Right kidney (tissue), 9 donors: Measurements from ENCODE around the gene CCS.
A peak's percentile ranks its signal among the peaks of the same experiment; 100 is the strongest.
"Not testable (repeated sequence)": the region's sequence is repeated elsewhere in the genome, so short reads cannot be mapped to it uniquely, and the experiment has no call there.

Experiments used
- DNase-seq: peaks from one replicate; pipeline ENCODE4 v3.0.0-alpha.2; 2016
- long read RNA-seq, 8 donors: transcript quantifications; one replicate each; lab custom pipeline, GENCODE V29; 2026

CCS gene, protein sequence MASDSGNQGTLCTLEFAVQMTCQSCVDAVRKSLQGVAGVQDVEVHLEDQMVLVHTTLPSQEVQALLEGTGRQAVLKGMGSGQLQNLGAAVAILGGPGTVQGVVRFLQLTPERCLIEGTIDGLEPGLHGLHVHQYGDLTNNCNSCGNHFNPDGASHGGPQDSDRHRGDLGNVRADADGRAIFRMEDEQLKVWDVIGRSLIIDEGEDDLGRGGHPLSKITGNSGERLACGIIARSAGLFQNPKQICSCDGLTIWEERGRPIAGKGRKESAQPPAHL
- long read RNA-seq, donor 1, transcript CCS-205 (7 exons, 1,196 nt), result minor isoform, 8 of 34 reads
- long read RNA-seq, donor 1, transcript CCS-208 (8 exons, 1,430 nt), result major isoform, 15 of 34 reads
- long read RNA-seq, donor 1, partial matches to known transcripts, result 6 of 34 reads
- long read RNA-seq, donor 1, other reads (novel, unspliced or antisense), result 0 of 34 reads
- long read RNA-seq, donor 2, transcript CCS-208 (8 exons, 1,430 nt), result major isoform, 13 of 14 reads
- long read RNA-seq, donor 2, partial matches to known transcripts, result 0 of 14 reads
- long read RNA-seq, donor 2, other reads (novel, unspliced or antisense), result 0 of 14 reads
- long read RNA-seq, donor 3, transcript CCS-208 (8 exons, 1,430 nt), result major isoform, 5 of 8 reads
- long read RNA-seq, donor 3, partial matches to known transcripts, result 0 of 8 reads
- long read RNA-seq, donor 3, other reads (novel, unspliced or antisense), result 0 of 8 reads
- long read RNA-seq, donor 4, transcript CCS-209 (4 exons, 777 nt), result minor isoform, 7 of 33 reads
- long read RNA-seq, donor 4, transcript CCS-205 (7 exons, 1,196 nt), result minor isoform, 6 of 33 reads
- long read RNA-seq, donor 4, transcript CCS-208 (8 exons, 1,430 nt), result major isoform, 16 of 33 reads
- long read RNA-seq, donor 4, partial matches to known transcripts, result 0 of 33 reads
- long read RNA-seq, donor 4, other reads (novel, unspliced or antisense), result 0 of 33 reads
- long read RNA-seq, donor 5, transcript CCS-208 (8 exons, 1,430 nt), result major isoform, 14 of 22 reads
- long read RNA-seq, donor 5, partial matches to known transcripts, result 0 of 22 reads
- long read RNA-seq, donor 5, other reads (novel, unspliced or antisense), result 0 of 22 reads
- long read RNA-seq, donor 6, transcript CCS-208 (8 exons, 1,430 nt), result major isoform, 18 of 19 reads
- long read RNA-seq, donor 6, partial matches to known transcripts, result 0 of 19 reads
- long read RNA-seq, donor 6, other reads (novel, unspliced or antisense), result 0 of 19 reads
- long read RNA-seq, donor 7, transcript CCS-208 (8 exons, 1,430 nt), result major isoform, 18 of 26 reads
- long read RNA-seq, donor 7, partial matches to known transcripts, result 0 of 26 reads
- long read RNA-seq, donor 7, other reads (novel, unspliced or antisense), result 0 of 26 reads
- long read RNA-seq, donor 8, transcript CCS-208 (8 exons, 1,430 nt), result major isoform, 16 of 24 reads
- long read RNA-seq, donor 8, partial matches to known transcripts, result 0 of 24 reads
- long read RNA-seq, donor 8, other reads (novel, unspliced or antisense), result 0 of 24 reads

DNA sequence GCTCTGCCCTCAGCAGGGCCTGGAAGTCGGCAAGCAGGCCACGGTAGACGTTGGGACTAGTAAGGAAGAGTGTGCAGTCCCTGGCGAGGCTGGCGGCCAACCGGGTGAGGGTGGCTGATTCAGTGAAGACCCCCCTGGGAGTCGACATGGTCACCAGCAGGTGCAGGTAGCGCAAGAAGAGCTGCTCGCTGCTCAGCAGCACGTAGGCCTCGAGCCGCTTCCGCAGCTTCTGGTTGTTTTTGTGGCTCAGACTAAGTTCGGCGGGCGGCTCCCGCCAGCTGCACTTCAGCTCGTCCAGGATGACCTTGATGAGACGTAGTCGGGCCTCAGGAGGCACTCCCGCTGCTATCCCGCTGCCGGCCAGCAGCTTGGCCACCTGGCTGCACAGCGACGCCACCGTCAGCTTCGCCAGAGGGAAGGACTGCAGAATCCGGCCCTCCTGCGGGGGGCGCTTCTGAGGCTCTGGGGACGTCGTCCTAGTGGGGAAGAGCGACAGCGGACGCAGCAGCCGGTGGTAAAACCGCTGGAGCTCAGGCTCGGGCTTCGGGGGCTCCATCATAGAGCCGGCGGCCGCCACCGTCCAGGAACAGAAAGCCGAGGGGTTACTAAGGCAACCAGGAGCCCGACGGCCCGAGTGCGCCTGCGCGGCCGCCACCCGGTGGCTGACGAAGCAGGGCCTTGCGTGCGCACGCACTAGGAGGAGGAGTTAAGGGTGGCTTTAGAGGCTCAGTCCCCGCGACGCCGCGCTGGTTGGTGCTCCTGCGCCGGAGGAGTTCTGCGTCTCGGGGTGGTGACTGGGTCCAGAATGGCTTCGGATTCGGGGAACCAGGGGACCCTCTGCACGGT lies at the start of gene CCS, which contains the start of gene CCDC87:
TSS of gene CCS (plus strand) at position 729 of the 846 bp plus-strand sequence. CDS start at position 806, 77 bp downstream.
TSS of gene CCDC87 (minus strand) at position 607 of the 846 bp plus-strand sequence. CDS start at position 559, 48 bp downstream.
- peak; percentile 95 for DNase-seq

DNA sequence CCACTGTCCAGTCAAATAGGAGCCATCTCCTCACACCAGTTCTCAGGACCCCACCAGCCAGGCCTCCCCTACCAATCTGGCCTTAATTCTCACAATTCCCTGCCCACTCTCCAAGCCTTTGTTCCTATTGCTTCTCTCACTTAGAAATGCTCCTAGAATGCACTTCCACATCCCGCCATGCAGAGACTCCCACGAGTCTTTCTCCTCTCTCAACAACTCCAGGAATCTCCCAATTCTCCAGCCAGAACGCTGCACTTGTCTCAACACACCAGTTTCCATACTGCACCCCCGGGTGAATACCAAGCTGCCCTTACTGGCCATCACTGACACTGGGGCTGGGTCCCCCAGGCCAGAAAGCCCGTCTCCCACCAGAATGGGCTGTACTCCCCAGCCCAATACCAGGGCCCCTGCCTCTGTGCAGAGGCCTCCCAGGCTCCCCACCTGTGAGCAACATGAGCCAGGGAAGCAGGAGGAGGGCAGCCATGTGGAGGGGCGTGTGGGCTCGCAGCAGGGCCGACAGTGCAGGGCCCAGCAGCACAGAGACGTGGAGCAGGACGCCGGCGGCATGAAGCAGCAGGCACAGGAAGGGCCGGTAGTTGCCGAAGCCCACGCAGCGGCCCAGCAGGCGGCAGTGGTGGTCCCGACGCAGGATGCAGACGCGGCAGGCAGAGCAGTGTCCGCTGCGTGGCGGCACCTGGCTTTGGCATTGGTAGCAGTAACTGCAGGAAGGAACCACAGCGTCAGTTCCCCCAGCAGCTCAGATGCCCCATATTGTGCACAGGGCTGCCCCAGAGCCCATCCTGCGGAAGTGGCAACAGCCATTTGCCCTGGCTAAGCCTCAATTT lies 49.5 kb upstream of the CCS start:
- peak; percentile 68 for DNase-seq

DNA sequence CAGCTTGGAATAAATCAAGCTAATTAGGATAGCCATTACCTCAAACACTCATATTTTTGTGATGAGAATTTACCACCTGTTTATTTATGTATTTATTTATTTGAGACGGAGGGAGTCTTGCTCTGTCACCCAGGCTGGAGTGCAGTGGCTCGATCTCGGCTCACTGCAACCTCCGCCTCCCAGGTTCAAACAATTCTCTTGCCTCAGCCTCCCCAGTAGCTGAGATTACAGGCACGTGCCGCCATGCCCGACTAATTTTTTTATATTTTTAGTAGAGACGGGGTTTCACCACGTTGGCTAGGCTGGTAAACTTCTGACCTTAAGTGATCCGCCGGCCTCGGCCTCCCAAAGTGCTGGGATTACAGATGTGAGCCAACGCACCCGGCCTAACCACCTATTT lies 48.0 kb upstream of the CCS start:
- not testable (repeated sequence) for DNase-seq

DNA sequence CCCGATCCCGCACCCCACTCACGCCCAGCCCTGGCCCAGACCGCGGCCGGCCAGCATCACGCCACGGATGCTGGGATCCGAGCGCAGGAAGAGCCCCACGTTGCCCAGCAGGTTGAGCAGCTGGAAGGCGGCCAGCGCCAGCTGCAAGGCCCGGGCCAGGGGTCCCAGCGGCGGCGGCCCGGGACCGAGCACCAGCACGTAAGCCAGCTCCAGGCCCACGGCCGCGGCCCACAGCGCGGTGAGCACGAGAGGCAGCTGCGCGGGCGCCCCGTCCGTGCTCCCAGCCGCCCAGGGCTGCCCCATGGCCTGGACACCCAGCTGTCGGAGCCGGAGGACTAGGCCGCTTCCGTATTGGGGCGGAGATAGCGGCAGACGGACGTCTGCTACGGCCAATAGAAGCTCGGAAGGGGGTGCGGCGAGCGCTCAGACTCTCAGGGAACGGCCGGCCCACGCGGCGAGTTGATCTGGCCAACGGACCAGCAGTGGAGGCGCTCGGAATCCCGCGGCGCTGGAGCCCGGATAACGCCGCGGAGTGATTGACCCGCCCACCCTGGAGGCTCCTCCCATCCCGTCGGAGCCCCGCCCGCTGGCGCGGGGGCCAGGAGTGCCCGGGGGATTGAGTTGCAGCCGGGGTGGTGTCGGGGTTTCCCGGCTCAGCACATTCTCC lies 47.2 kb upstream of the CCS start, which contains the start of gene ZDHHC24:
TSS of gene ZDHHC24 (minus strand) at position 348 of the 667 bp plus-strand sequence. CDS start at position 303, 45 bp downstream.
- DNase-seq, result peak; percentile 96

DNA sequence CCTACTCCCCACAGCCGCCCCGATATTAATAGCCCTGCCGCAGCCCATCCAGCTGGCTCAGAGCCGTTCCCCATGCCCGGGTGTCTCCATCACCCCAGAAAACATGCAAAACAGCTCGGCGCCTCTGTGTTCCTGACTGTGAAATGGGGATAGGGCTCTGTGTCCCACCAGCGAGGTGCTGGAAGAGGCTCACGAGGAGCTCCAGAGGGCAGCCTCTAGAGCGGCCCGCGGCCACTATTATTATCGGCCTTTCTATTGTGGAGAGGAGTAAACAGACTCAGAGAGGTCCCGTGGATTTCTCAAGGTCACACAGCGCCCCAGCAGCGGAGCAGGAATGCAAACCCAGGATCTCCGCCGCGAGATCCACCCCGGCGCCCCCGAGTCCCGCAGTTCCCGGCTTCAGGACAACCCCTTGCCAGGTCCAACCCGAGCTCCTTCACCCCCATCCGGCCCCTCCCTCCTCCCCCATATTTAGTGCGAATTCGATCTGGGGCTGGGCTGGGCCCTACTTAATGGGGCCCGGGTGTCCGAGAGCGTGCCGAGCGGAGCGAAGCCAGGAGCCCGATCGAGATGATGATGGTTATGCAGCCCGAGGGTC lies 46.5 kb upstream of the CCS start, which contains the start of gene ACTN3:
TSS of gene ACTN3 (plus strand) at position 536 of the 598 bp plus-strand sequence. CDS start at position 571, 35 bp downstream.
- no peak for DNase-seq

DNA sequence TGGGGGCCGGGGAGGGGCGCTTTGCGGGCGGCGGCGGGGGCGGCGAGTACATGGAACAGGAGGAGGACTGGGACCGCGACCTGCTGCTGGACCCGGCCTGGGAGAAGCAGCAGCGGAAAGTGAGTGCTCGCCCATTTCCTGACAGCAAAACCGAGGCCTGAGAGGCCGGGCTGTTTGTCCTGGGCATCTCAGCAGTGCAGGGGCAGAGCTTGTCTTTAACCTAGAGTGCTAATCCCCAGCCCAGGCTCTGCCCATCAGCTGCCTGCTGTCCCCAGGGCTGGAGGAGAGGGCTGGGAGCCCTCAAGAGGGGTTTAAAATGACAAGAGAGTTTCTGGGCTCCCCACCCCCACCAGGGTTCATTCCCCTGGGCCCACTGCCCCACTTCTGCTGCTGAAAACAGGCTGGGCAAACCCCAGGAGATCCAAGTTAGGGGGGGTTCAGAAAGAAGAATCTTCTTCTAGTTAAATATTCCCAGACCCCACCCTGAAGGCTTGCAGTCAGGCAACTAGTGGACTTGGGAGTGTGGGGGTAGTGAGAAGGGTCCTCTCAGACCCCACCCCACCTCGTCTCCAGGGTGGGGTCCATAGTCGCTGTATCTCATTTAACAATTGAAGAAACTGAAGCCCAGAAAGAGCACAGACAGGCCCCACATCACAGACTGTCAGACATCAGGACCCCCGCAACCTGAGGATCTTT lies 45.9 kb upstream of the CCS start:
- DNase-seq, result peak; percentile 25

DNA sequence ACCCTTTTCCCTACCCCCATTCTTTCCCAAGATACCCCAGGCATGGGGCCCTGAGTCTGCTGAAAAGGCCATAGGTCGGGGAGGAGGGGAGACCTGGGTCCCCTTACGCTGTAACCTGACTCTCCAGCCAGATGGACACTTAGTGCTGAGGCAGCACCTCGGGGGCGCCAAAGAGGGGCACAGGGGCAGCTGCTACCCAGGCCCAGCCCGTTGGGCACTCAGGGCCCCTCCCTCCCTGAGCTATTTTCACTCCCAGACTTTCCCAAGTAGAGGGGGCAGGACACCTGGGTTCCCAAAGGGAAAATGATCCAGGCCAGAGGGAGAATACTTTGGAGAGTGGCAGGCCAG lies 45.3 kb upstream of the CCS start:
- peak; percentile 26 for DNase-seq

DNA sequence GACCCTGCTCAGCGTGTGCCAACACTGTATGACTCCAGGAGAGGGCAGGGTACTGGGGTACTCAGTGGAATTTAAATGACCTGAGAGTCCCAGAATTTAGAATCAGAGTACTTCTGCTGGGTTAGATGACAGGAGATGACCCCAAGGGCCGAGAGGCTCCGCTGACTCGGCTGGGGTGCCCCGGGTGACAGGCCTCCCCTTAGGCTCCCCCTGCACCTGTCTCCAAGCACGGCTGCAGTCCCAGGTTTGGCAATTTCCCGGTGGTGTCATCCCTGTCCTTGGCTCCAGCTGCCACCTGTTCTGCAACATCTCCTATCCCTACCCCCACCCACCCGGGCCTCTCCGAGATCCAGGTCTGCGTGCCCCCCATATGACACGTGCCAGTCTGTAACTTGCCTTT lies 44.9 kb upstream of the CCS start:
- no peak for DNase-seq

DNA sequence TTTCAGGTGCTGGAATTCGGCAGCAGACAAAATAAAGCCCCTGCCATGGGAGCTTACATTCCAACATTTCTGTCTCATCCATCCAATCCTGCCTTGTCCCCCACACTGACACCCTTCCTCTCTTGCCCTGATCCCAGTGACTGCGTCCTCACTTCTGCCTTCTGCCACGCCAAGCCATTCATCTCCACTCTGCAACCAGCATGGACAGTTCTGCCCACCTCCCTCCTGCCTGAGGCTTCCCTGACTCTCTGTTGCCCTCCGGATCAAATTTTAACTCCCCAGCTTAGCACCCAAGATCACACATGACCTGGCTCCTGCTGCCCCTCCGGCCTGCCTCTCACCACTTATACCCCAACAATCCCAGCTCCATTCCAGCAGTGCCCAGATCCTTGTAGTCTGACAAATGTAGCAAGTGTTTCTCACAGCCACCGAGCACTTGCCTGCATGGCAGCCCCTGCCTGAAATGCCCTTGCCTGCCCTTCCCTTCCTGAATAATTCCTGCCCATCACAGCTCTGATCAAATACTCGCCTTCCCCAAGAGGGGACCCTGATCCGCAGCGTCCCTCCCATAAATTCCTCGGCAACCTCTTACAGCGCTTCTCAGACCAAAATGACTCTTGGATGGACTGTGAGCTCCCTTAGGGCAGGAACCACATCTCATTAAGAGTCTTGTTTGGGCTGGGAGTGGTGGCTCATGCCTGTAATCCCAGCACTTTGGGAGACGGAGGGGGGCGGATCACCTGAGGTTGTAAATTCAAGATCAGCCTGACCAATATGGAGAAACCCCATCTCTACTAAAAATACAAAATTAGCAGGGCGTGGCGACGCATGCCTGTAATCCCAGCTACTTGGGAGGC lies 44.0 kb upstream of the CCS start:
- DNase-seq, result no peak

DNA sequence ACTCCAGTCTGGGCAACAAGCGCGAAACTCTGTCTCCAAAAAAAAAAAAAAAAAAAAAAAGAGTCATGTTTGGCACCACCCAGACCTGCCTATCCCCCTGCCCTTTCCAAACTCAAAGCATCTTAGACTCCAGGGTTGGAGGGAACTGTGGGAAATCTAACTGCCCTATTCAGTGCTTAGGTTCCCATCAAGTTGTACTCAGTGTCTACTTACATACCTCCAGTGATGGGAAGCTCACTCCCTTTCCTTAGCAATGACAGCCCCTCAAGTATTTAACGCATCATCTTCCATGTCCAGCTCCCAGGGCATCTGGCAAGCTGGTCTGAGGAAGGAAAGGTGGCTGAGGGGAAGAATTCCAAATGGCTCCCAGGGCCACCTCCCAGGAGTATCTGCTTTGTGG lies 43.3 kb upstream of the CCS start:
- DNase-seq, result no peak

DNA sequence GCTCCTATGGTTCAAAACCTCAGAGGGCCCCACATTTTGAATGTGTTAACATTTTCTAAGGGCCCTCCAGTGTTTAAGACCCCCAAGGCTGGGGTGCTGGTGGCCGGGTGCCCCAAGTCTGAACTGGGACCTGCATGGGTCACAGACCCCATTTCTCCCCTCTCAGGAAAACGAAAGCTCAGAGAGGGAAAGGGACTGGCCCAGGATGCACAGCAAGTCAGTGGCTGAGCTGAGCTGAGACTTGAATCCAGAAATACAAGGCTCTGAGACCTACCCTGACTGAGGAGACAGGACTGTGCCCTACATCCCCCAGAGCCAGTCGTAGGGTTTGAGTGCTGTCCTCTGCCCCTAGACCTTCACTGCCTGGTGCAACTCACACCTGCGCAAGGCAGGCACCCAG lies 42.1 kb upstream of the CCS start:
- no peak for DNase-seq

DNA sequence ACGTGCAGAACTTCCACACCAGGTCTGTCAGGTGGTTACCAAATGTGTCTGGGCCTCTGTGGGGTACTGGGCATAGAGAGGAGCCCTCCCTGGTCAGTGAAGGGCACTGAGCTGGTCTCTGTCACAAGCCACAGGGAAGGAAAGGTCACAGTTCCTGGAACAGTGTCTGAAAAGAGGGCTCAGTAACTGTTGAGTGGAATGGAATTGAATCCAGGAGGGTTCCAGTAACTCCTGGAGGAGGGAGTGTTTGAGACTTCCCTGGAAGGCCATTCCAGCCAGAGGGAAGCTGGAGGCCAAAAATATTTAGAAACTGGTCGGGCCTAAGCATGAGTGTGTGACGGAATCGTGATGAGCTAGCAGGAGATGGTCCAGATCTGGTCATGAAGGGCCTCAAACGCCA lies 38.4 kb upstream of the CCS start:
- DNase-seq, result no peak

DNA sequence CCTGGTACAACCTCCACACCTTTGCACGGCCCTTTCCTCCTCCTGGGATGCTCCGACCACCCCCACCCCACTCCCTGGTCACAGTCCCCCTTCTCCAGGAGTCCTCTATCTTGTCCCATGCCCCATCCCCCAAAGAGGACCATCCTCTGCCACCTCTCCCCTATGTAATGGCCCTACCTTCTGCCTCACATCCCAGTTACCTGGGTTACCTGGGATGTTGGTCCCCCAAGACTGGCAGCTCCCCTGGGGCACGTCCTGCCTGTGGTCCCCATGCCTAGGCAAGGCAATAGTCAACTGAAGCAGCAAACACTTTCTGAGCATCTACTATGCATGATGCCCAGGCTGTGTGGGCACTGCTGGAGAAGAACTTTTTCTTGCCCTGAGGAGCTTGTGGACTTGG lies 37.6 kb upstream of the CCS start:
- no peak for DNase-seq

DNA sequence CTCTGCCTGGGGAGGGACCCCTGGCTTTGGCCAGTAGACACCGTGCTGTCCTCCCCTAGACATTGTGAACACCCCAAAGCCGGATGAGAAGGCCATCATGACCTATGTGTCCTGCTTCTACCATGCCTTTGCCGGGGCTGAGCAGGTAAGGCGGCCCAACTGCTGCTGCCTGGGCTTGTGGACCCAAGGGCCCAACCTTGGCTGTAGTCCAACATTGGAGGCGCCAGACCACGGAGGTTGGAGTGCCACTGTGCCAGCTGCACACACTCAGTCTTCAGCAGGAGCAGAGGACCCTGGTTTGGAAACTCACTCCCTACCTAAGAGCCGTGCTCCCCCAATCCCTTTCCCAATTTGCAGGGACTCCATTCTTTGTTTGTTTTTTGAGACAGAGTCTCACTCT lies 36.9 kb upstream of the CCS start:
- no peak for DNase-seq

DNA sequence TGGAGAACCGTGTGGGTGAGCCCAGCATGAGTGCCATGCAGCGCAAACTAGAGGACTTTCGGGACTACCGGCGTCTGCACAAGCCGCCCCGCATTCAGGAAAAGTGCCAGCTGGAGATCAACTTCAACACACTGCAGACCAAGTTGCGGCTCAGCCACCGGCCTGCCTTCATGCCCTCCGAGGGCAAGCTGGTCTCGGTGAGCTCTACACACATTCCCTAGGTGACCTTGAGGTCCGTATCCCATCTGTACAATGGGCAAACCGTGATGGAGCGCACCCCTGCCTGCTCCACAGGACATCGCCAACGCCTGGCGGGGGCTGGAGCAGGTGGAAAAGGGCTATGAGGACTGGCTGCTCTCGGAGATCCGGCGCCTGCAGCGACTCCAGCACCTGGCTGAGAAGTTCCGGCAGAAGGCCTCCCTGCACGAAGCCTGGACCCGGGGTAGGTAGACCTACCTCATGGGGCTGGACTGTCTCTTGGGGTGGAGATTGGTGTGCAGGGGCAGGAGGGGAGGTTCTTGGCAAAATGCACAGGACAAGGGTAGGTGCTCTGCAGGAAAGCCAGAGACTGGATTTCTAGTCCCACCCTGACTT lies 35.2 kb upstream of the CCS start:
- DNase-seq, result no peak

DNA sequence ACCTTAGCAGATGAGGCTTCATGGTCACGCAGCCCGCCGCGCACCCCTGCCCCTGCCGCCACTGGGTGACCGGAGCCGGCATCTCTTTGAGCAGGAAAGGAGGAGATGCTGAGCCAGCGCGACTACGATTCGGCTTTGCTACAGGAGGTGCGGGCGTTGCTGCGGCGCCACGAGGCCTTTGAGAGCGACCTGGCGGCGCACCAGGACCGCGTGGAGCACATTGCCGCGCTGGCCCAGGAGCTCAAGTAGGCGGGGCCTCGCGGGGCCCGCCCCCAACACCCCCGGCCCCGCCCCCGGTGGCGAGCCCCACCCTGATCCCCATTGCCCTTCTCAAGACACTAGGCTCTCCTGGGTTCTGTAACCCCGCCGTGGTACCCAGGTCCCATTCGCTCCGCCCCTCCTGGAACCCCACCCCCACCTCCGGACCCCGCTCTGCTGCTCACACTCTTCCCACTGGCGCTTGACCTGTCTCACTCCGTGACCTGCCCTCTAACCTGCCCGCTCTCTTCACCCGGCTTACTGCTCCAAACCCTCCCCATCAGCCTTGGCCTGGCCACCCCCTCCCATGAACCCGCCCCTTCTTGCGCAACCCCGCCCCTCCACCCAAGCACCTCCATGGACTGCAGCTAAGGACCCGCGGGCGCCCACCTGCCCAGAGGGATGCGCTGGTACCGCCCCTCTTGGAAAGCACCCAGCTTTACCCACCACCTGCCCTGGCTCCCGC lies 33.7 kb upstream of the CCS start:
- no peak for DNase-seq
